Spinal cord (tissue), 10 donors: ENCODE results near the gene KCTD6. TPM values are rescaled to one million over a fixed set of nuclear protein-coding genes. Genes with fewer than 3 reads are reported as not detected.
A peak's percentile ranks its signal among the peaks of the same experiment; 100 is the strongest.

ENCODE experiments used
- DNase-seq, 6 donors: peaks; one replicate each; pipeline versions ENCODE4 v3.0.0 to v3.0.0-alpha.2; 2013 to 2015; ENCODE audit warnings: low spot score in 6 of 6, low read depth in 4 of 6
- H3K27ac ChIP-seq: one replicate; pipeline ENCODE4 v1.5.1; 2013; ENCODE audit warnings: low read depth, low read length, control low read depth
- H3K27me3 ChIP-seq: one replicate; pipeline ENCODE4 v1.6.1; 2013; ENCODE audit warnings: low read length; ENCODE audit not compliant: control insufficient read depth, insufficient read depth
- H3K36me3 ChIP-seq: one replicate; pipeline ENCODE4 v1.6.1; 2013; ENCODE audit warnings: low read length; ENCODE audit not compliant: control insufficient read depth, insufficient read depth
- H3K4me1 ChIP-seq: one replicate; pipeline ENCODE4 v1.6.1; 2013; ENCODE audit warnings: low read length; ENCODE audit not compliant: control insufficient read depth, insufficient read depth
- H3K4me3 ChIP-seq: one replicate; pipeline ENCODE4 v1.5.1; 2013; ENCODE audit warnings: low read depth, low read length, control low read depth
- H3K9me3 ChIP-seq: one replicate; pipeline ENCODE4 v1.6.1; 2013; ENCODE audit warnings: low read length; ENCODE audit not compliant: control insufficient read depth, insufficient read depth
- WGBS: methylation state at CpG from one replicate; pipeline ENCODE4 v1.1.5; 2013; ENCODE audit warnings: missing lambda C conversion rate; ENCODE audit not compliant: insufficient coverage; 5-methylcytosine and 5-hydroxymethylcytosine counted together
- long read RNA-seq, 4 donors: transcript quantifications; one replicate each; lab custom pipeline, GENCODE V29; 2026
- polyA plus RNA-seq, 2 donors: library from polyadenylated mRNA; unstranded; fragments of 120-200 nt; gene quantifications; one replicate each; pipeline ENCODE4 v1.2.1, GENCODE V29; 2013; ENCODE audit not compliant: insufficient read length in 2 of 2
- total RNA-seq, 2 donors: library from RNA; depleted of rRNA in 1 of 2; stranded (reverse); fragments of 120-200 nt in 1 of 2; fragments of >200 nt in 1 of 2; gene quantifications; one replicate each; pipeline versions ENCODE4 v1.2.3 to v1.2.4, GENCODE V29; 2013 to 2014
- donor health status: healthy.

The KCTD6 gene
- total RNA-seq: 10 to 100 TPM; 26.6 to 29.7 TPM
- 10 to 100 TPM; 35.1 TPM for polyA plus RNA-seq
- long read RNA-seq, donor 1, transcript KCTD6-202 (3 exons, 1,533 nt): major isoform, 9 of 12 reads
- long read RNA-seq, donor 1, partial matches to known transcripts: 0 of 12 reads
- long read RNA-seq, donor 1, other reads (novel, unspliced or antisense): 0 of 12 reads
- long read RNA-seq, donor 2, transcript KCTD6-202 (3 exons, 1,533 nt): major isoform, 5 of 6 reads
- long read RNA-seq, donor 2, partial matches to known transcripts: 0 of 6 reads
- long read RNA-seq, donor 2, other reads (novel, unspliced or antisense): 0 of 6 reads
- long read RNA-seq, donor 3, transcript KCTD6-202 (3 exons, 1,533 nt): major isoform, 6 of 8 reads
- long read RNA-seq, donor 3, partial matches to known transcripts: 0 of 8 reads
- long read RNA-seq, donor 3, other reads (novel, unspliced or antisense): 0 of 8 reads
- long read RNA-seq, donor 4, transcript KCTD6-202 (3 exons, 1,533 nt): major isoform, 8 of 11 reads
- long read RNA-seq, donor 4, partial matches to known transcripts: 0 of 11 reads
- long read RNA-seq, donor 4, other reads (novel, unspliced or antisense): 0 of 11 reads

DNA sequence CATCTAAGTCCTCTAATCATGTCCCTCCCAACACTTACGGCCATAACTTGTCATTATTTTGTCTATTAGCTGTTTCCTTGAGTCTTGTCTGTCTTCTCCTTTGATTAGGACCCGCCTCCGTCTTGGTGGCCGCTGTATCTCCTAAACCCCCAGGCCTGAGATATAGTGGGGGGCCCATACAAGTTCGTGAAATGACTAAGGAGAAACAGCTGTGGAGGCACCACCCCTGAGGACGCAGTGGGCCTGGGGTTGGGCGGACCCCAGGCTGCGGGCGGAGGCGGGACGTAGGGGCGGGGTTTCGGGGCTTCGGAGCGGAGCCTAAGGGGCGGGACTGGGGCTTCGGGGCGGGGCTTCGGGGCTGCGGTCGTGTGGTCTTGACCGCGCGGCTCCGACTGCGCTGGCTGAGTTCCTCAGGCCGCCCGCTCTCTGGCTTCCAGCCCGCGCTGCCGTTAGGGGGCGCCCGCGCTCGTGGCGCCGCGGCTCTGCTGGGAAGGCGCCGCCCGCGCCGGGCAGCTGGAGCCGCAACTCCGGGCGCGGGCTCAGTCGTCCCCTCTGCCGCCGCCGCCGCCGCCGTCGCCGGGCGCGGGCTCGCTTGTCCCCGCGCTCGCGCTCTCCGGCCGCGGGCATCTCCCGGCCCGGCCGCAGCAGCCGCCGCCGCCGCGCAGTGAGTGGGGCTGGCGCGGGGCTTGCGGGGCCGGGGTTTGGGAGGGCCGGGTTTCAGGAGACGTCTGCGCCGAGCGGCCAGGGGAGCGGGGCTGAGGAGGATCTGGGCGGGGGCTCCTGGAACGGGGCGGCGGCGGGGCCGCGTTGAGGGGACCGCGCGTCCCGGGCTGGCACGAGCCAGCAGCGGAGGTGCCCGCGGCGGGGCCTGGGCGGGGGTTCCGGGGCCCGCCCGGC is at the start of gene KCTD6:
Gene KCTD6 (plus strand): TSS at position 591 of the 897 bp plus-strand sequence. CDS start 6,660 bp downstream, outside the sequence.
- DNase-seq: peak; percentile 76 to 97 (median 87)
- under 1% methylated on average over 104 of the region's 104 CpGs for WGBS
- H3K4me1 ChIP-seq: peaks cover 7% of the 10 kb centered on the region
- H3K9me3 ChIP-seq: no peaks in the 10 kb centered on the region
- peak within 1 kb of the TSS; percentile 54 for H3K27ac ChIP-seq
- H3K27me3 ChIP-seq: no peaks in the 10 kb centered on the region
- peak within 1 kb of the TSS; percentile 72 for H3K4me3 ChIP-seq
- H3K36me3 ChIP-seq: no peaks in the 10 kb centered on the region

DNA sequence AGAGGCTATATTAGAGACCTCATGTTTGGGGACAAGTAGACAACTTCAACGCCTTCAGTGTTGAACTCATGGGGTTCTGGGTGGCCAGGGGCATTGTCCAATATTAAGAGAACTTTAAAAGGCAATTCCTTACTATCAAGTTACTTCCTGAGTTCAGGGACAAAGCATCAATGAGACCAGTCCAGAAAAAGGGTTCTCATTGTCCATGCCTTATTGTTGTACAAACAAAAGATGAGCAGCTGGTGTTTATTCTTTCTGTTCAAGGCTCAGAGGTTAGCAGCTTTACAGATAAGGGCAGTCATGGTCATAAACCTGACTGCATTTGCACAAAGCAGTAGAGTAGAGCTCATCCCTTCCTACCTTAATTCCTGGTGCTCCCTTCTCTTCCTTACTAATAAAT is 39.7 kb upstream of the KCTD6 start:
- H3K4me1 ChIP-seq: no peaks in the 10 kb centered on the region
- no peak overlapping the region for H3K27ac ChIP-seq
- H3K27me3 ChIP-seq: no peaks in the 10 kb centered on the region
- peaks cover 2% of the 10 kb centered on the region for H3K9me3 ChIP-seq
- no peaks in the 10 kb centered on the region for H3K36me3 ChIP-seq
- WGBS: no CpG with 5 or more reads among the region's 1 CpG
- no peak overlapping the region for H3K4me3 ChIP-seq
- no peak for DNase-seq

DNA sequence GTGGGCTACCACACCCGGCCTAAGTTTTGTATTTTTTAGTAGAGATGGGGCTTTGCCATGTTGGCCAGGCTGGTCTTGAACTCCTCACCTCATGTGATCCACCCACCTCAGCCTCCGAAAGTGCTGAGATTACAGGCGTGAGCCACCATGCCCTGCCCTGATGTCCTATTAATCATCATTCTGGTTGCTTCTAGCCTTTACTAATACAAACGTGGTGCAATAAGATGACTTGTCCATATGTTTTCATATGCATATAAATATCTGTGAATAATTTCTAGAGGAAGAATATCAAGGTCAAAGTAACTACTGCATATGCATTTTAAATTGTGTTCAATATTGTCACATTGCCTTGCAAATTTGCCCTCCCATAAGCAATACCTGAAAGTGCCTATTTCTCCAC is 32.7 kb upstream of the KCTD6 start:
- peaks cover 5% of the 10 kb centered on the region for H3K4me1 ChIP-seq
- H3K9me3 ChIP-seq: peaks cover 2% of the 10 kb centered on the region
- H3K36me3 ChIP-seq: no peaks in the 10 kb centered on the region
- no peaks in the 10 kb centered on the region for H3K27me3 ChIP-seq
- no CpG with 5 or more reads among the region's 4 CpGs for WGBS
- DNase-seq: no peak
- H3K4me3 ChIP-seq: no peak overlapping the region
- no peak overlapping the region for H3K27ac ChIP-seq

DNA sequence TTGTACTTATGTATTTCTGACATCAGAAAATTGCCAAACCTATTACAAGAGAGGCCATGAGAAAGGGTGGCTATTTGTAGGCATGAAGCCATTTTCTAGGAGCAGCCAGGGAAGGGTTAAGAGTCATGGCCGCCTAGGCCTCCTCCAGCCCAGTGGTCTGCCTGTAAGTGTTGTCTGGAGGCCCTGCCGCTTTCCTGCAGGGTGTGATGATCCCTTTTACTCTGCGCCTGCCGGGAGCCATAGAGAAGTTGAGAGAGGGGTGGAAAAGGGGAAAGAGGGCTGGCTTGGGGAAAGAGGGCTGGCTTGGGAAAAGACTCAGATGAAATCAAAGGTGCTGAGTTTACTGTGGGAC is 29.1 kb upstream of the KCTD6 start:
- Histone ChIP-seq H3K36me3 (no peaks in the 10 kb centered on the region), H3K27me3 (no peaks in the 10 kb centered on the region), H3K4me3 (no peak overlapping the region), H3K4me1 (peaks cover 5% of the 10 kb centered on the region), H3K27ac (no peak overlapping the region), H3K9me3 (no peaks in the 10 kb centered on the region)
- DNase-seq: no peak
- 51% methylated on average over 4 of the region's 4 CpGs for WGBS

DNA sequence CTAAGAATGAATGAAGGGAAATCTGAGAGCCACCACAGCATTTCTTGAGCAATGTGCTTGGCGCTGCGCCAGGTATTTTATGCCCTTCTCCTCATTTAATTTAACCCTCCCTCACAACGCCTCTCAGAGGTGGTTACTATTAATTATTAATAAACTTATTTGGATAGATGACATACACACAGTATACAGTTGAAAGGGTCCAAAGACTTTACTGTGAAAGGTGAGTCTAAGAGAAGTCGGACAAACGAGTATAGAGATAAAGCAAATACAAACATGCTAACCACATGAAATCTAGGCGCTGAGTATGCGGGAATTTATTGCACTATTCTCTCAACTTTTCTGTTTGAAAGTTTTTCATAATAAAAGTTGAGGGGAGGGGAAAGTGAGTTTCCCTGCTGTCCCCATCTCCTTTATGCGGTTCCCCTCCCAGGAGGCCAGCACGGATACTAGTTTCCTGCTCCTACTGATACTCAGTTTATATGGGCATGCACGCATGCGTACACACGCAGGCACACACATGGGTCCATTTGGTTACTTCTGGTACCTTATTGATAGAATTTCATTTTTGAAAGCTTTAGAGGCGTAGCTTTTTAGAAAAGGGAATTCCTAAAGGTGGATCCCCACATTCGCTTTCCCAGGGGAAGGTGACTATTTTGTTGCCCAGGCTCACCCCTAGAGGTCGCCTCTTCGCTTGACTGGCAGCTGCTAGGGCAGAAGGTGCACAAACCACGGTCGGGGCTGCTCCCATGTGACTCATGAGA is 28.5 kb upstream of the KCTD6 start:
- H3K27me3 ChIP-seq: no peaks in the 10 kb centered on the region
- no peaks in the 10 kb centered on the region for H3K9me3 ChIP-seq
- H3K4me1 ChIP-seq: peaks cover 5% of the 10 kb centered on the region
- no peak overlapping the region for H3K27ac ChIP-seq
- H3K36me3 ChIP-seq: no peaks in the 10 kb centered on the region
- no peak overlapping the region for H3K4me3 ChIP-seq
- DNase-seq: peak in 2 of 6 donors; percentile 63 to 70
- 18% methylated on average over 8 of the region's 18 CpGs for WGBS

DNA sequence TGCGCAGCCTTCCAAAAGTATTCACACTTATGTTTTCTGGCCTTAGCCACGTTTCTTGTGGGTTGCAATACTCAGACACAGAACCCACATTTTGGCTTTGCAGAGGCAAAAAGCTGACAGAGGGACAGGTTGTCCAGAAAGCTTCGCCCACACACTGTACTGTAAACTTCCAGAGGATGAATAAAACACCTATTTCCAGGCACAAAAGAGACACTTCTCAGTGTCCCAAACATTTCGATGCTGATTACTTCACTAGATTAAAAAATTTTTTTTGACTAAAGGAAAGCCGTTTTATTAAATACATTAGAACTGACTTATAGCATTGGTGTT is 28.0 kb upstream of the KCTD6 start:
- no peak for DNase-seq
- 33% methylated on average over 3 of the region's 5 CpGs for WGBS
- Histone ChIP-seq H3K4me3 (no peak overlapping the region), H3K9me3 (no peaks in the 10 kb centered on the region), H3K27ac (no peak overlapping the region), H3K36me3 (no peaks in the 10 kb centered on the region), H3K4me1 (peaks cover 5% of the 10 kb centered on the region), H3K27me3 (no peaks in the 10 kb centered on the region)

DNA sequence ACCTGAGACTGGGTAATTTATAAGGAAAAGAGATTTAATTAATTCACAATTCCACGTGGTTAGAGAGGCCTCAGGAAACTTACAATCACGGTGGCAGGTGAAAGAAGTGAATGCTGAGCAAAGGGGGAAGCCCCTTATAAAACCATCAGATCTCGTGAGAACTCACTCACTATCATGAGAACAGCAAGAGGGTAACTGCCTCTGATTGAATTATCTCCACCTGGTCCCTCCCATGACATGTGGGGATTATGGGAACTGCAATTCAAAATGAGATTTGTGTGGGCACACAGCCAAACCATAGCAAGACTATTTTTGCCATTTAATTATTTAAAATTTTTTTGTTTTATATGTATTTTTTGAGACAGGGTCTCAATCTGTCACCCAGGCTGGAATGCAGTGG is 27.0 kb upstream of the KCTD6 start:
- H3K27me3 ChIP-seq: no peaks in the 10 kb centered on the region
- WGBS: 100% methylated on average over 2 of the region's 3 CpGs
- H3K27ac ChIP-seq: no peak overlapping the region
- H3K36me3 ChIP-seq: no peaks in the 10 kb centered on the region
- no peak for DNase-seq
- H3K4me1 ChIP-seq: peaks cover 5% of the 10 kb centered on the region
- H3K9me3 ChIP-seq: no peaks in the 10 kb centered on the region
- no peak overlapping the region for H3K4me3 ChIP-seq

DNA sequence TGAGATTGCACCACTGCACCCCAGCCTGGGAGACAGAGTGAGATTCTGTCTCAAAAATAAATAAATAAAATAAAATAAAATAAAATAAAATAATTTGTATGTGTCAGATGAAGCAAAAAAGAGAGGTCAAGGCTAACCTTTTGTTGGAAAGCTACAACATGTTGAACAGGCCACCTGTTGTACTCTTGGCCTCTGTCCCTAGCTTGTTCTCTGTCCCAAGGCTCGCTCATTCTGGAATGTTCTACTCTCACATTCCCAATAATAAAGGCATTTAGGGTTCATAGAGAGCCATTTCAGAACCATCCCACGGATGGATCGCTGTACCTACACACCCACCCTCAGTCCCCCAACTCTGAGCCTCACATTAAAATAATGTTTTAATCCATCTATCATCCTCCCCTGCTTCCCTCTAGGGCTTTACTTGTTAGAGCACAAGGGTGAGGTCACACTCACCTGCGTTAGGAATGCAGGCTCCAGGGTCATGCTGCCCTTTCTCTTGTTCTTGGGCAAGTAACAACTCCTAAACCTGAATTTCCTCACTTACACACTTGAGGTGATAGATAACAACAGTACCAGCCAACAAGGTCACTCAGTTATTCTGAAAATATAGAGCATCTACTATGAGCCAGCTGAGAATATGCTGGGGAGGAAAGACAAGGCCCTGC is 24.9 kb upstream of the KCTD6 start:
- Histone ChIP-seq H3K4me3 (no peak overlapping the region), H3K36me3 (no peaks in the 10 kb centered on the region), H3K9me3 (no peaks in the 10 kb centered on the region), H3K4me1 (peaks cover 5% of the 10 kb centered on the region), H3K27ac (no peak overlapping the region), H3K27me3 (no peaks in the 10 kb centered on the region)
- 82% methylated on average over 4 of the region's 4 CpGs for WGBS
- DNase-seq: no peak

DNA sequence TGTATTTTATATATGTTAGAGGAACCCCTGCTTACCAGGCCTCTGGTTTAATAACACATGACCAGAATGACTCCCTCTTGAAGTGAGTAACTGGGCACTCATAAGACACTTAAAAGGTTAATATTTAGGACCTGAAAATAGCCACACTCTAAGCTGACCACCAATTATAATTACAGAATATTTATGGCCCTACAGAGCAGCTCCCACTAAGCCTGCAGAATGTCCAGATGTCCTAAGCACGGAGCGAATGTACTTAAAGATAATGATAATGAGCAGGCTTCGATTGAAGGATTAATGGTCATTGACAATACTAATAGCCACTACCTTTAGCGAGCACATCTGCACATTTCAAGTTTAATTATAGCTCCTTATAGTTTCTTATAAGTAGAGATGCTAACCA is 22.8 kb upstream of the KCTD6 start:
- no CpG with 5 or more reads among the region's 4 CpGs for WGBS
- peak in 1 of 6 donors; percentile 37 for DNase-seq
- no peaks in the 10 kb centered on the region for H3K27me3 ChIP-seq
- no peak overlapping the region for H3K4me3 ChIP-seq
- no peak overlapping the region for H3K27ac ChIP-seq
- no peaks in the 10 kb centered on the region for H3K4me1 ChIP-seq
- no peaks in the 10 kb centered on the region for H3K36me3 ChIP-seq
- H3K9me3 ChIP-seq: no peaks in the 10 kb centered on the region
